ENCODE measurements around the gene GYS1. TPM values are rescaled to one million over a fixed set of nuclear protein-coding genes. Genes with fewer than 3 reads are reported as not detected.

Gene GYS1
- total RNA-seq, 4 donors from 2014 or later = 16.4 to 33.3 (median 20.5) TPM

GRCh38 chr19:48946463-48947257, 46.4 kb downstream of the GYS1 start:
- WGBS, 2 donors = 54 to 79% methylated on average over 5 to 8 of the region's 9 CpGs

GRCh38 chr19:48945817-48946216, 47.3 kb downstream of the GYS1 start:
- no peak for TF ChIP-seq CTCF (IDR thresholded peaks at IDR 0.05)
- no peak for TF ChIP-seq POLR2A (IDR thresholded peaks at IDR 0.05)
- intact Hi-C loops (cut with DNase I; ENCODE audit: low total_unique reads) = no loop called here
- DNase-seq (ENCODE audit: low spot score in 2 of 2) = no peak
- WGBS, 2 donors = 74 to 83% methylated on average over 2 of the region's 2 CpGs
- H3K4me3 ChIP-seq (ENCODE audit: low read depth, poor library complexity, severe bottlenecking) = no peak overlapping the region

More at GRCh38 chr19:48946463-48947257, 46.4 kb downstream of the GYS1 start:
- intact Hi-C loops (cut with DNase I; ENCODE audit: low total_unique reads) = no loop called here
- TF ChIP-seq CTCF (IDR thresholded peaks at IDR 0.05) (no peak), POLR2A (IDR thresholded peaks at IDR 0.05) (no peak)
- DNase-seq (ENCODE audit: low spot score in 2 of 2) = no peak
- no peak overlapping the region for H3K4me3 ChIP-seq (ENCODE audit: low read depth, poor library complexity, severe bottlenecking)

GRCh38 chr19:48945415-48945814, 47.7 kb downstream of the GYS1 start:
- DNase-seq (ENCODE audit: low spot score in 2 of 2) = no peak
- TF ChIP-seq CTCF (IDR thresholded peaks at IDR 0.05) = no peak
- no peak for TF ChIP-seq POLR2A (IDR thresholded peaks at IDR 0.05)
- WGBS, 2 donors = 88 to 92% methylated on average over 5 of the region's 5 CpGs
- intact Hi-C loops (cut with DNase I; ENCODE audit: low total_unique reads) = no loop called here
- H3K4me3 ChIP-seq (ENCODE audit: low read depth, poor library complexity, severe bottlenecking) = no peak overlapping the region

- TF ChIP-seq CTCF (IDR thresholded peaks at IDR 0.05) (no peak), POLR2A (IDR thresholded peaks at IDR 0.05) (no peak)
- intact Hi-C loops (cut with DNase I; ENCODE audit: low total_unique reads) = no loop called here
- DNase-seq (ENCODE audit: low spot score in 2 of 2) = no peak
- 91 to 95% methylated on average over 6 of the region's 6 CpGs for WGBS, 2 donors
- no peak overlapping the region for H3K4me3 ChIP-seq (ENCODE audit: low read depth, poor library complexity, severe bottlenecking)
These were observed 50.0 kb downstream of the GYS1 start for GRCh38 chr19:48943081-48943480.

GRCh38 chr19:48940902-48941301, 52.2 kb downstream of the GYS1 start:
- 92 to 99% methylated on average over 5 of the region's 5 CpGs for WGBS, 2 donors

More at GRCh38 chr19:48940902-48941301, 52.2 kb downstream of the GYS1 start:
- TF ChIP-seq POLR2A (IDR thresholded peaks at IDR 0.05) (no peak), CTCF (IDR thresholded peaks at IDR 0.05) (no peak)
- no peak for DNase-seq (ENCODE audit: low spot score in 2 of 2)
- intact Hi-C loops (cut with DNase I; ENCODE audit: low total_unique reads) = no loop called here
- H3K4me3 ChIP-seq (ENCODE audit: low read depth, poor library complexity, severe bottlenecking) = no peak overlapping the region

Data from lower leg skin (tissue), 4 donors.